ENCODE measurements around the gene GIMAP5. TPM values are rescaled to one million over a fixed set of nuclear protein-coding genes. Genes with fewer than 3 reads are reported as not detected.

Gene GIMAP5
- polyA plus RNA-seq, 3 donors, result 3.2 to 5.9 (median 5.5) TPM

GRCh38 chr7:150790416-150791075, 53.3 kb downstream of the GIMAP5 start:
- DNase-seq (ENCODE audit: extremely low read depth in 1 of 11, low read depth in 9 of 11, low spot score in 4 of 11), result no peak

GRCh38 chr7:150791304-150791703, 54.1 kb downstream of the GIMAP5 start:
- no peak for DNase-seq (ENCODE audit: extremely low read depth in 1 of 11, low read depth in 9 of 11, low spot score in 4 of 11)

GRCh38 chr7:150791746-150792452, 54.7 kb downstream of the GIMAP5 start:
- DNase-seq (ENCODE audit: extremely low read depth in 1 of 11, low read depth in 9 of 11, low spot score in 4 of 11), result no peak

Other genes with a start within 250 kb of the GIMAP5 start
- gene GIMAP7, start 222.5 kb upstream of the GIMAP5 start, polyA plus RNA-seq (ENCODE audit: insufficient read length in 3 of 3), result 10 to 100 TPM; 10.3 to 15.7 (median 14.3) TPM
- gene GIMAP4, start 170.0 kb upstream of the GIMAP5 start, polyA plus RNA-seq (ENCODE audit: insufficient read length in 3 of 3), result 10 to 100 TPM; 21.2 to 27.5 (median 23.4) TPM
- gene GIMAP6, start 105.0 kb upstream of the GIMAP5 start, polyA plus RNA-seq (ENCODE audit: insufficient read length in 3 of 3), result 10 to 100 TPM; 13.0 to 16.3 (median 14.6) TPM
- gene GIMAP2, start 51.7 kb upstream of the GIMAP5 start, polyA plus RNA-seq (ENCODE audit: insufficient read length in 3 of 3), result 1 to 10 TPM; 6.4 to 7.9 (median 6.9) TPM
- 1 to 10 TPM; 2.1 to 2.3 (median 2.3) TPM for gene GIMAP1, start 20.8 kb upstream of the GIMAP5 start, polyA plus RNA-seq (ENCODE audit: insufficient read length in 3 of 3)
- 10 to 100 TPM; 76.2 to 83.6 (median 79.8) TPM for gene TMEM176B, start 62.9 kb downstream of the GIMAP5 start, polyA plus RNA-seq (ENCODE audit: insufficient read length in 3 of 3)
- 10 to 100 TPM; 76.3 to 96.6 (median 84.6) TPM for gene TMEM176A, start 63.4 kb downstream of the GIMAP5 start, polyA plus RNA-seq (ENCODE audit: insufficient read length in 3 of 3)
- gene AOC1, start 115.1 kb downstream of the GIMAP5 start, polyA plus RNA-seq (ENCODE audit: insufficient read length in 3 of 3), result 10 to 100 TPM; 44.4 to 63.1 (median 51.1) TPM
- gene KCNH2, start 240.9 kb downstream of the GIMAP5 start, polyA plus RNA-seq (ENCODE audit: insufficient read length in 3 of 3), result 10 to 100 TPM; 13.6 to 21.8 (median 20.2) TPM